Measurements from ENCODE around the gene UPP2.

UPP2 gene

GRCh38 chr2:158131919-158132566 lies 30.4 kb downstream of the UPP2 start:
- H3K9me3 Mint-ChIP-seq = no peaks in the 10 kb centered on the region
- H3K36me3 Mint-ChIP-seq (ENCODE audit: insufficient read depth) = no peaks in the 10 kb centered on the region
- no peaks in the 10 kb centered on the region for H3K4me1 Mint-ChIP-seq
- H3K4me3 Mint-ChIP-seq = no peak overlapping the region
- DNase-seq (ENCODE audit: low spot score in 2 of 2) (no peak), ATAC-seq (replicated peaks; ENCODE audit: extremely low read depth, poor library complexity, severe bottlenecking) (no peak)
- H3K27me3 Mint-ChIP-seq = peaks cover 9% of the 10 kb centered on the region
- H3K27ac Mint-ChIP-seq (ENCODE audit: low read depth) = no peak overlapping the region

GRCh38 chr2:158134055-158134454 lies 32.4 kb downstream of the UPP2 start:
- H3K9me3 Mint-ChIP-seq = no peaks in the 10 kb centered on the region
- H3K4me3 Mint-ChIP-seq = no peak overlapping the region
- peaks cover 24% of the 10 kb centered on the region for H3K27me3 Mint-ChIP-seq
- H3K4me1 Mint-ChIP-seq = no peaks in the 10 kb centered on the region
- no peak overlapping the region for H3K27ac Mint-ChIP-seq (ENCODE audit: low read depth)
- no peaks in the 10 kb centered on the region for H3K36me3 Mint-ChIP-seq (ENCODE audit: insufficient read depth)
- ATAC-seq (replicated peaks; ENCODE audit: extremely low read depth, poor library complexity, severe bottlenecking) (no peak), DNase-seq (ENCODE audit: low spot score in 2 of 2) (no peak)

DNA sequence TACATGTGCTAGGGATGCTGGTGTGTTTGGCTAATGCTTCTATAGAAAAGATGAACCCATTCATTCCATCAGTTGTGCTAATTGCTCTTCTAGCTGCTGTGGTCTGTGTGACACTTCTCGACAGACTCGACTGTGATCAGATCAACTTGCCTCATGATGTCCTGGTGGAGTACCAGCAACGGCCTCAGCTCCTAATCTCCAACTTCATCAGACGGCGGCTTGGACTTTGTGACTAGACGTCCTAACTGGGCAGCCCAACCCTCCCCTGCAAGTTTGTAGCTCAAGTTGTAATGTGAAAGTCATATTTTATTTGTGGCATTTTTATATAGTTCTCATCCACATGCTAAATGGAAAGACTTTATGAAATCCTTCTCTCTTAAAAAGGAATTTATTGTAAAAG lies 33.0 kb downstream of the UPP2 start:
- ATAC-seq (replicated peaks; ENCODE audit: extremely low read depth, poor library complexity, severe bottlenecking) = no peak
- H3K27me3 Mint-ChIP-seq = peaks cover 24% of the 10 kb centered on the region
- H3K9me3 Mint-ChIP-seq = no peaks in the 10 kb centered on the region
- no peaks in the 10 kb centered on the region for H3K36me3 Mint-ChIP-seq (ENCODE audit: insufficient read depth)
- H3K27ac Mint-ChIP-seq (ENCODE audit: low read depth) = no peak overlapping the region
- DNase-seq (ENCODE audit: low spot score in 2 of 2) = no peak
- no peak overlapping the region for H3K4me3 Mint-ChIP-seq
- H3K4me1 Mint-ChIP-seq = no peaks in the 10 kb centered on the region

DNA sequence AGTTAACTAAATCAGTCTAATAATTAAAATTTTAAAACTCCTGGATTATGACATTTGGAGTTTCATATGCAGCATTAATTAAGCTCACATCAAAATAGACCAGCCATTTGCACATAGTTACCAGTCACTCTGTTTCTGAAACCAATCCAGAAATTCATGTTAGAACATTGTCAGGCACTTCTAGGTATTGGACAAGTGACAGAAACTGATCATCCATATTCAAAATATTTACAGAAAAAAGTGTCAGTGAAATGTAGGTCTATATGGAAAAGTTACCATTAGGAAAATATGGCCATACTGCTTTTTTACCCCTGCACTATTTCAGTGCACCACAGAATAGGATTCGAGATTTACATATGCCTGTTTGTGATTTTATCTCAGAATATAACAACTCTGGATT lies 33.4 kb downstream of the UPP2 start:
- H3K27ac Mint-ChIP-seq (ENCODE audit: low read depth) = no peak overlapping the region
- H3K9me3 Mint-ChIP-seq = no peaks in the 10 kb centered on the region
- peaks cover 24% of the 10 kb centered on the region for H3K27me3 Mint-ChIP-seq
- H3K4me1 Mint-ChIP-seq = no peaks in the 10 kb centered on the region
- DNase-seq (ENCODE audit: low spot score in 2 of 2) = no peak
- no peak overlapping the region for H3K4me3 Mint-ChIP-seq
- no peaks in the 10 kb centered on the region for H3K36me3 Mint-ChIP-seq (ENCODE audit: insufficient read depth)
- ATAC-seq (replicated peaks; ENCODE audit: extremely low read depth, poor library complexity, severe bottlenecking) = no peak

DNA sequence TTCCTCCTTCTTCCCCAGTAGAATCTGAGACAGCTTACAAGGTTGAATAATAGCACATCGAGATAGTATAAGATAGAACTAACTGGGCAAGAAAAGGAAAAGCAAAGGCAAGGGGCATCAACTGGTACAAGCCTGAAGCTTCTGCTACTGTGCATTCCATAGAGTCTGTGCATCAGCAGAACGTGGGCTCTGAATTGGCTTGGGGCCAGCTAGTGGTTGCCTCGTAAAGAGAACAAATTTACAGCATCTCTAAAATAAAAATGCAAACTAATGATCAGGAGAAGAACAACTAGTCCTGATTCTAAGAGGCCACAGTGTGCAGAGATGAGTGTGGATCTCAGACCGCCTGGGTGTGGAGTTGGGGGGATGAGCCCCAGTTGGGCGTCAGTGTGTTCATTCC lies 36.6 kb downstream of the UPP2 start:
- H3K27ac Mint-ChIP-seq (ENCODE audit: low read depth) = no peak overlapping the region
- peaks cover 45% of the 10 kb centered on the region for H3K27me3 Mint-ChIP-seq
- ATAC-seq (replicated peaks; ENCODE audit: extremely low read depth, poor library complexity, severe bottlenecking) (no peak), DNase-seq (ENCODE audit: low spot score in 2 of 2) (no peak)
- no peak overlapping the region for H3K4me3 Mint-ChIP-seq
- H3K9me3 Mint-ChIP-seq = no peaks in the 10 kb centered on the region
- H3K4me1 Mint-ChIP-seq = no peaks in the 10 kb centered on the region
- H3K36me3 Mint-ChIP-seq (ENCODE audit: insufficient read depth) = no peaks in the 10 kb centered on the region

DNA sequence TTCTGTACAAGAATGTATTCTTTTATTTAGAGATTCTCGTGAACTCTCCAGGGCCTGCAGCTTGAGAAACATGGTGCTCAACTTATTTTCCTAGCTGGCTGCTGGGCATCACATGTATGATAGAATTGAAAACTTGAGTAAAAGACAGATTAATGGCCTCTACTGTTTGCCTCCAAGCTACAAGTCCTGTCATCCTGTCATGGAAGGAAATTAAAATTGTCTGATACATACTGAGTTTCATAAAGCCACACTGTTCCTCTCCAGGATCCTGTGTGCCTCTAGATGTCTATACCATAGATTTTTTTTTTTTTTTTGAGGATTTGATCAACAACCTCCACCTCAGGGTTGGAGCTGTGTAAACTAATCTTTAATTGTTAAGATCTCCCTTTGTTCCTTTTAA lies 38.5 kb downstream of the UPP2 start:
- no peak overlapping the region for H3K27ac Mint-ChIP-seq (ENCODE audit: low read depth)
- no peak for ATAC-seq (replicated peaks; ENCODE audit: extremely low read depth, poor library complexity, severe bottlenecking)
- no peaks in the 10 kb centered on the region for H3K4me1 Mint-ChIP-seq
- peaks cover 64% of the 10 kb centered on the region for H3K27me3 Mint-ChIP-seq
- H3K4me3 Mint-ChIP-seq = no peak overlapping the region
- no peaks in the 10 kb centered on the region for H3K36me3 Mint-ChIP-seq (ENCODE audit: insufficient read depth)
- no peak for DNase-seq (ENCODE audit: low spot score in 2 of 2)
- H3K9me3 Mint-ChIP-seq = no peaks in the 10 kb centered on the region

DNA sequence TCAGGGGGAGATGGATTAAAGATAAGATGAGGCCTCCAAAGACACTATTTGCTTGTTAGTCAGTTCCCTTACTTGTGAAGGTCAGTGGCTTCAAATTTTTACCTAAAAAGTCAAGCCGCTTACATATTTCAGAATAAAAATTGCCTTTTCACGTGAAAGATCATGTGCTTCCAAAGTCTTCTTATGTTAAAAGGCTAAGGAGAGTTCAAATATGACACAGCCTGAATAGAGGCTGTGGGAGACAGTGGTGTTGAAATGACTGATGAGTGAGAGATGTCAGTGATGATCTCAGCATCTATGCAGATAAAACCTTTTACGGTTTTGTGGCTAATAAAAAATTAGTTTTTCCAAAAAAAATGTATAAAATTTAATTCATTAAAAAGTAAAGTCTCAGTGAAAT lies 40.5 kb downstream of the UPP2 start:
- no peak for ATAC-seq (replicated peaks; ENCODE audit: extremely low read depth, poor library complexity, severe bottlenecking)
- no peak overlapping the region for H3K27ac Mint-ChIP-seq (ENCODE audit: low read depth)

GRCh38 chr2:158142568-158143332 lies 41.1 kb downstream of the UPP2 start:
- Mint-ChIP-seq H3K9me3 (no peaks in the 10 kb centered on the region), H3K36me3 (ENCODE audit: insufficient read depth) (no peaks in the 10 kb centered on the region), H3K27ac (ENCODE audit: low read depth) (no peak overlapping the region), H3K27me3 (peaks cover 56% of the 10 kb centered on the region), H3K4me3 (no peak overlapping the region), H3K4me1 (no peaks in the 10 kb centered on the region)
- DNase-seq (ENCODE audit: low spot score in 2 of 2) (no peak), ATAC-seq (replicated peaks; ENCODE audit: extremely low read depth, poor library complexity, severe bottlenecking) (no peak)

More for the DNA sequence above, 40.5 kb downstream of the UPP2 start:
- no peak overlapping the region for H3K4me3 Mint-ChIP-seq
- no peaks in the 10 kb centered on the region for H3K4me1 Mint-ChIP-seq
- H3K36me3 Mint-ChIP-seq (ENCODE audit: insufficient read depth) = no peaks in the 10 kb centered on the region
- no peaks in the 10 kb centered on the region for H3K9me3 Mint-ChIP-seq
- H3K27me3 Mint-ChIP-seq = peaks cover 62% of the 10 kb centered on the region
- DNase-seq (ENCODE audit: low spot score in 2 of 2) = no peak

- H3K4me3 Mint-ChIP-seq = no peak overlapping the region
- no peak overlapping the region for H3K27ac Mint-ChIP-seq (ENCODE audit: low read depth)
- no peaks in the 10 kb centered on the region for H3K36me3 Mint-ChIP-seq (ENCODE audit: insufficient read depth)
- peaks cover 48% of the 10 kb centered on the region for H3K27me3 Mint-ChIP-seq
- DNase-seq (ENCODE audit: low spot score in 2 of 2) (no peak), ATAC-seq (replicated peaks; ENCODE audit: extremely low read depth, poor library complexity, severe bottlenecking) (no peak)
- no peaks in the 10 kb centered on the region for H3K9me3 Mint-ChIP-seq
- no peaks in the 10 kb centered on the region for H3K4me1 Mint-ChIP-seq
Observed at GRCh38 chr2:158143703-158144360, 42.2 kb downstream of the UPP2 start.

DNA sequence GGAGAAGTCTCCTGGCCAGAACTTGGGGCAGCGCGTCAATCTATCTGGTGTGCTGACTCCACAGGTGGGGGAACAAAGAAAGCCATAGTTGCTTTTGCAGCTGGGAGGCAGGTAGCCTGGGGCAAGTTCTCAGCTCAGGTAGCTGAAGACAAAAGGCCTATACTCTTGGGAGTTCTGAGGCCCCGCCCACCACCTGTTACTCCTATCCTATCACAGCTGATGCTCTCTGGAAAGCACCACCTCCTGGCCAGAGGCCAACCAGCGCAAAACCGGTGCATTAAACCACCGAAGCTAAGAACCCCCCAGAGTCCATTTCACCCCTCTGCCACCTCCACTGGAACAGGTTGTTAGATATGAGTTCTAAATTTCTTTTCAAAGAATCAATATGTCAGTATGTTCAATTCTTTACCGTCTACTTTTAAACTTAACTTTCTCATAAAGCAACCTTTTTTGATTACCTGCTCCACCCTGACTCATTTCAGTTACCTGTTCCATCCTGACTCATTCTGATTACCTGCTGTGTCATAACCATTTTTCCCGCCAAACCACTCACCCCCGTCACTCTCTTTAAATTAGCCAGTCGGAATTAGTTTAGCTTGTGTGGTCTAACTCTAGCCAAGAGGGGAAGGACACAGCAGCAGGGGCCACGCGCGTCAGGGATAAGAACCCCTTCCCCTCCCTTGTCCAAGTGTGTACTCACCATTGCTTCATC lies 43.4 kb downstream of the UPP2 start:
- no peaks in the 10 kb centered on the region for H3K36me3 Mint-ChIP-seq (ENCODE audit: insufficient read depth)
- DNase-seq (ENCODE audit: low spot score in 2 of 2) (no peak), ATAC-seq (replicated peaks; ENCODE audit: extremely low read depth, poor library complexity, severe bottlenecking) (no peak)
- no peaks in the 10 kb centered on the region for H3K9me3 Mint-ChIP-seq
- no peak overlapping the region for H3K4me3 Mint-ChIP-seq
- no peak overlapping the region for H3K27ac Mint-ChIP-seq (ENCODE audit: low read depth)
- peaks cover 48% of the 10 kb centered on the region for H3K27me3 Mint-ChIP-seq
- H3K4me1 Mint-ChIP-seq = no peaks in the 10 kb centered on the region

GRCh38 chr2:158153270-158154015 lies 51.8 kb downstream of the UPP2 start:
- ATAC-seq (replicated peaks; ENCODE audit: extremely low read depth, poor library complexity, severe bottlenecking) (no peak), DNase-seq (ENCODE audit: low spot score in 2 of 2) (no peak)
- no peaks in the 10 kb centered on the region for H3K9me3 Mint-ChIP-seq
- H3K4me1 Mint-ChIP-seq = no peaks in the 10 kb centered on the region
- no peaks in the 10 kb centered on the region for H3K27me3 Mint-ChIP-seq
- H3K27ac Mint-ChIP-seq (ENCODE audit: low read depth) = no peak overlapping the region
- no peak overlapping the region for H3K4me3 Mint-ChIP-seq
- H3K36me3 Mint-ChIP-seq (ENCODE audit: insufficient read depth) = no peaks in the 10 kb centered on the region

GRCh38 chr2:158154596-158154995 lies 52.9 kb downstream of the UPP2 start:
- H3K36me3 Mint-ChIP-seq (ENCODE audit: insufficient read depth) = no peaks in the 10 kb centered on the region
- H3K27me3 Mint-ChIP-seq = peaks cover 6% of the 10 kb centered on the region
- H3K4me1 Mint-ChIP-seq = no peaks in the 10 kb centered on the region
- H3K9me3 Mint-ChIP-seq = no peaks in the 10 kb centered on the region
- H3K27ac Mint-ChIP-seq (ENCODE audit: low read depth) = no peak overlapping the region
- ATAC-seq (replicated peaks; ENCODE audit: extremely low read depth, poor library complexity, severe bottlenecking) (no peak), DNase-seq (ENCODE audit: low spot score in 2 of 2) (no peak)
- H3K4me3 Mint-ChIP-seq = no peak overlapping the region
